Measurements from ENCODE around the gene CLBA1.

- TF ChIP-seq CTCF (IDR thresholded peaks at IDR 0.05; ENCODE audit: insufficient read depth, low read length) (no peak), POLR2AphosphoS5 (IDR thresholded peaks at IDR 0.05; ENCODE audit: low read depth) (no peak), SPI1 (IDR thresholded peaks at IDR 0.05; ENCODE audit: borderline replicate concordance, low read depth) (no peak), REST (IDR thresholded peaks at IDR 0.05; ENCODE audit: insufficient replicate concordance, low read depth) (no peak), GABPA (IDR thresholded peaks at IDR 0.05; ENCODE audit: low read depth) (no peak)
Observed at GRCh38 chr14:105015905-105016304, 30.3 kb downstream of the CLBA1 start.

Data from HL-60 (cell line).